Suprapubic skin (tissue), 4 donors: ENCODE results near the gene GPER1.

ENCODE experiments used
- CTCF ChIP-seq, 2 donors: fragments of 200-600 bp in 1 of 2; fragments of 450-650 bp in 1 of 2; sonication (generic) in 1 of 2; IDR thresholded peaks; one replicate each; pipeline ENCODE4 v1.5.1; 2016 to 2019; ENCODE audit warnings: antibody characterized with exemption in 2 of 2, mild to moderate bottlenecking in 1 of 2, moderate library complexity in 1 of 2
- EP300 ChIP-seq: sonication (generic); formaldehyde crosslinking; IDR thresholded peaks from one replicate; pipeline ENCODE4 v1.6.1; 2017; ENCODE audit warnings: antibody characterized with exemption
- POLR2AphosphoS5 ChIP-seq, 3 donors: sonication (generic); formaldehyde crosslinking; IDR thresholded peaks; one replicate each; pipeline ENCODE4 v1.6.1; 2017; ENCODE audit warnings: antibody characterized with exemption in 3 of 3

- TF ChIP-seq CTCF (IDR thresholded peaks at IDR 0.05) (no peak), EP300 (no peak), POLR2AphosphoS5 (IDR thresholded peaks at IDR 0.05) (no peak)
Observed at GRCh38 chr7:1091644-1092027, 3.7 kb downstream of the GPER1 start.
